SK-N-MC (cell line): ENCODE results near the gene JMJD1C.

ENCODE experiments used
- EZH2 ChIP-seq: fragments of 200-600 bp; sonication (generic); IDR thresholded peaks from one replicate; pipeline ENCODE4 v1.6.1; 2017; ENCODE audit warnings: antibody characterized with exemption
- FOXP2 ChIP-seq: optimal IDR thresholded peaks from 2 replicates; pipeline ENCODE3; 2011; ENCODE audit warnings: mild to moderate bottlenecking, moderate library complexity; ENCODE audit not compliant: insufficient read depth; ENCODE audit errors: extremely low read length, control extremely low read depth
- POLR2AphosphoS5 ChIP-seq: IDR thresholded peaks from 2 replicates; pipeline ENCODE4 v1.6.1; 2012; ENCODE audit warnings: mild to moderate bottlenecking, low read depth, low read length, borderline replicate concordance

DNA sequence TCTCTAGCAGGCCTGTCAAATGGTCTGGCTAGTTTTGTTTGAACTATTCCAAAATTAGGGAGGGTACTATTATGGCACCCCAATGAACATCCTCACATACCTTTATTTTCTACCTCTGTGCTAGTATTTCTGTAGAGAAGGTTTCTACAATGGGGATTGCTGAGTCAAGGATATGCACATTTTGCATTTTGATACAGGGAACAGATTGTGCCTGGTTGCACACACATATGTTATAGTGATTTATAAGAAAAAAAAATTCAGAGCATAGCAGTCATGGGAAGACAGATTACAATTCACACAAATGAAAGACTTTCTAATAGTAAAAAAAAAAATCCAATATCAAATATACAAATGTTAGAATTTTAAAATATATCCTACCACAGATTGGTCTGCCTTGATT is 346.7 kb downstream of the JMJD1C start:
- TF ChIP-seq EZH2, result no peak
- no peak for TF ChIP-seq POLR2AphosphoS5
- no peak for TF ChIP-seq FOXP2
